Breast epithelium (tissue), 4 donors: ENCODE results near the gene KIAA1217. TPM values are rescaled to one million over a fixed set of nuclear protein-coding genes. Genes with fewer than 3 reads are reported as not detected.

Experiments
- DNase-seq, 2 donors: peaks; one replicate each; pipeline ENCODE4 v3.0.0-alpha.2; 2019; ENCODE audit warnings: low spot score in 2 of 2
- H3K27ac ChIP-seq, 2 donors: fragments of 200-600 bp; sonication (generic) in 1 of 2; one replicate each; pipeline ENCODE4 v1.5.1; 2016 to 2019; ENCODE audit warnings: mild to moderate bottlenecking in 1 of 2
- H3K27me3 ChIP-seq, 2 donors: fragments of 200-600 bp; sonication (generic) in 1 of 2; one replicate each; pipeline versions ENCODE4 v1.5.1 to v1.6.0; 2017 to 2019; ENCODE audit warnings: control low read depth in 1 of 2, mild to moderate bottlenecking in 1 of 2
- H3K36me3 ChIP-seq: fragments of 200-600 bp; one replicate; pipeline ENCODE4 v1.5.1; 2019
- H3K4me1 ChIP-seq, 2 donors: fragments of 200-600 bp; sonication (generic); one replicate each; pipeline ENCODE4 v1.5.1; 2016 to 2019; ENCODE audit warnings: control low read depth in 1 of 2
- H3K4me3 ChIP-seq, 3 donors: fragments of 200-600 bp; sonication (generic); 1 replicate in 2 of 3; 2 replicates in 1 of 3; pipeline ENCODE4 v1.5.1; 2016 to 2019; ENCODE audit warnings: mild to moderate bottlenecking in 3 of 3, moderate library complexity in 2 of 3
- H3K9me3 ChIP-seq, 2 donors: fragments of 200-600 bp; sonication (generic) in 1 of 2; one replicate each; pipeline ENCODE4 v1.5.1; 2016 to 2019; ENCODE audit warnings: control low read depth in 1 of 2
- CTCF ChIP-seq, 3 donors: fragments of 450-650 bp; IDR thresholded peaks; one replicate each; pipeline ENCODE4 v1.5.1; 2016 to 2017; ENCODE audit warnings: antibody characterized with exemption in 3 of 3, mild to moderate bottlenecking in 3 of 3, moderate library complexity in 3 of 3
- POLR2A ChIP-seq: fragments of 450-650 bp; IDR thresholded peaks from one replicate; pipeline ENCODE4 v1.6.1; 2016; ENCODE audit warnings: antibody characterized with exemption, mild to moderate bottlenecking, moderate library complexity
- POLR2AphosphoS5 ChIP-seq, 3 donors: sonication (generic); formaldehyde crosslinking; IDR thresholded peaks; one replicate each; pipeline ENCODE4 v1.6.1; 2017; ENCODE audit warnings: antibody characterized with exemption in 3 of 3
- intact Hi-C: fragments of 100-400 bp; cut with DNase I; formaldehyde crosslinking; loops from one replicate; pipeline ENCODE4 v1.15.1; 2023; ENCODE audit warnings: low total_unique reads
- total RNA-seq, 3 donors: library from RNA; depleted of rRNA; stranded (reverse); fragments of >200 nt; gene quantifications; one replicate each; pipeline ENCODE4 v1.1.0, GENCODE V29; 2016

KIAA1217 gene
- total RNA-seq, 3 donors from 2014 or later = 19.7 to 154 (median 83.6) TPM

GRCh38 chr10:24457661-24458318, 248.9 kb downstream of the KIAA1217 start:
- Histone ChIP-seq H3K4me3 (no peak overlapping the region), H3K9me3 (no peaks in the 10 kb centered on the region), H3K4me1 (peaks cover 0 to 10% of the 10 kb centered on the region in 2 donors), H3K36me3 (no peaks in the 10 kb centered on the region), H3K27me3 (no peaks in the 10 kb centered on the region), H3K27ac (peak overlapping the region; percentile 87 to 89)
- no peak for TF ChIP-seq CTCF (IDR thresholded peaks at IDR 0.05)
- TF ChIP-seq POLR2AphosphoS5 (IDR thresholded peaks at IDR 0.05) = peak; percentile 44 to 82 (median 49)
- intact Hi-C loops = no loop called here
- DNase-seq = peak; percentile 94 to 97

GRCh38 chr10:24459836-24460235, 250.9 kb downstream of the KIAA1217 start:
- TF ChIP-seq POLR2AphosphoS5 (IDR thresholded peaks at IDR 0.05) = no peak
- TF ChIP-seq POLR2A = no peak
- TF ChIP-seq CTCF (IDR thresholded peaks at IDR 0.05) = no peak
- Histone ChIP-seq H3K9me3 (no peaks in the 10 kb centered on the region), H3K27ac (peak overlapping the region in 1 of 2 donors; percentile 89), H3K36me3 (no peaks in the 10 kb centered on the region), H3K4me3 (no peak overlapping the region), H3K27me3 (no peaks in the 10 kb centered on the region), H3K4me1 (peaks cover 10 to 25% of the 10 kb centered on the region in 2 donors)
- intact Hi-C loops = no loop called here
- DNase-seq = no peak

DNA sequence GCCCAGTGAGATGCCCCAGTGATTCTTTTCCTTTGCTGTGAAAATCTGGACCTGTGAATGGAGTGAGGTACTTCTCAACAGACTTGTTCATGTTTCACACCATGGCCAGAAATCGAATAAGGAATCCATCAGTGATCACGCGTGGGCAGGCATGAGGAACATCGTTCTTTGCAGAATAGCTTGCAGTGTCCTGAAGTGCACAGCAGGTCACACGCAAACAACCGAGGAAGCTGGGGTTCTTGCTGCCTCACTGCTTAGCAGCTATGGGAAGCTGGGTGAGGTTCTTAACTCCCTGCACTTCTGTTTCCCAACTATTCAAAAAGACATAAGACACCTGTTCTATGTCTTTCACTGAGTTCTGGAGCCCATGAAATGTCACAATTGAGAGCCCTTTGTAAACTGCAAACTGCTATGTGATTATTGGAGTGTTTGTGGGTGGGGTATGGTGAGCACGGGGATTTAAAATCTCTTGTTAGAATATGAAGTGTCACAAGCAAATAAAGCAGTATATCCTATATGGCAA, 253.4 kb downstream of the KIAA1217 start:
- H3K27me3 ChIP-seq = no peaks in the 10 kb centered on the region
- no peak for TF ChIP-seq POLR2AphosphoS5 (IDR thresholded peaks at IDR 0.05)
- no peaks in the 10 kb centered on the region for H3K36me3 ChIP-seq
- H3K4me1 ChIP-seq = peaks cover 10 to 24% of the 10 kb centered on the region in 2 donors
- intact Hi-C loops = no loop called here
- no peaks in the 10 kb centered on the region for H3K9me3 ChIP-seq
- no peak for DNase-seq
- no peak overlapping the region for H3K4me3 ChIP-seq
- H3K27ac ChIP-seq = peak overlapping the region; percentile 91 to 97

- no peak overlapping the region for H3K4me3 ChIP-seq
- no peaks in the 10 kb centered on the region for H3K9me3 ChIP-seq
- H3K36me3 ChIP-seq = no peaks in the 10 kb centered on the region
- H3K4me1 ChIP-seq = peaks cover 10 to 20% of the 10 kb centered on the region in 2 donors
- intact Hi-C loops = no loop called here
- no peaks in the 10 kb centered on the region for H3K27me3 ChIP-seq
- TF ChIP-seq POLR2A (no peak), CTCF (IDR thresholded peaks at IDR 0.05) (no peak), POLR2AphosphoS5 (IDR thresholded peaks at IDR 0.05) (no peak)
- H3K27ac ChIP-seq = peak overlapping the region; percentile 91 to 97
- no peak for DNase-seq
Observed at GRCh38 chr10:24462889-24463552, 254.1 kb downstream of the KIAA1217 start.

DNA sequence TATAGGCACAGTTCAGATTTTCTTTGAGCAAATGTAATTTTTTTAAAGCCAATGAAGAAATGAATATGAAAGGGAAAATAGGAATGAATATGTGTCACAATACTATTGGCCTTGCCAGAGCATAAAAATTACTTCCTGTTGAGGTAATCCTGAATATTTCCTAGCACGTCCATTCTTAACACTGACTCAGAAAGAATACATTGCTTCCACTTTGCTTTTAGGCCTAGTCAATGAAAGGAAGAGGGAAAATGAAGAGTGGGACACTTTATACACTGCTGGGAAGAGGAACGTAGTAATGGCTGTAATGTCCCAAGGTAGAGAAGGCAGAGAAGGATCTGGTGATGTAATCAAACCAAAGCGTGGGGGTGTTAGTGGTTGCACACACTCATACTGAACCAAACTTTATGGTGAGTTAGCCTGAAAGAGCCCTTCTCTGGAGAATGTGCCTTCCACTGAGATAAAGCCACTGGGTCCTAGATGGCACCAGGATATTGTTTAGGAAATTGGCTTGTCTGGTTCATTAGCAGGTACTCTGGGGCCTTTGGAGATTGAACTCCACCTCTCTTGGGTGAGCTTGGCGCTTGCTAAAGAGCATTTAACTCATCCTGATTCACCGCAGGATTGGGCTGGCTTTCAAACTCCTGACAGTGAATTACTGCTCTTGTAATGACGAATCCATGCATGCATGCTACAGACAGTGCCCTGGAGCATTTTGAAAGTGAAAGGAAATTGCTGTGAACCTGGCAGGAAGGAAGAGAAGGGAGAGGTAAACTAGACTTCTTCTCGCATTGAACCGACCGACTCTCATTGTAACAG, 254.9 kb downstream of the KIAA1217 start:
- peak in 1 of 2 donors; percentile 69 for DNase-seq
- Histone ChIP-seq H3K27ac (peak overlapping the region; percentile 91 to 97), H3K36me3 (no peaks in the 10 kb centered on the region), H3K27me3 (no peaks in the 10 kb centered on the region), H3K9me3 (no peaks in the 10 kb centered on the region), H3K4me3 (peak overlapping the region in 1 of 3 donors; percentile 30), H3K4me1 (peaks cover 10 to 20% of the 10 kb centered on the region in 2 donors)
- TF ChIP-seq CTCF (IDR thresholded peaks at IDR 0.05) (no peak), POLR2AphosphoS5 (IDR thresholded peaks at IDR 0.05) (peak in 2 of 3 donors; percentile 7 to 36)
- intact Hi-C loops = no loop called here
